WTC11 (cell line): ENCODE data around the gene CITED4. TPM values are rescaled to one million over a fixed set of nuclear protein-coding genes. Genes with fewer than 3 reads are reported as not detected.
A peak's percentile ranks its signal among the peaks of the same experiment; 100 is the strongest.

Experiments
- ATAC-seq: fragments of 200-7000 bp; cut with Tn5 transposase; 2 replicates; pipeline ENCODE4 v1.10.0; 2021; ENCODE audit warnings: mild to moderate bottlenecking, moderate library complexity
- CTCF ChIA-PET: fragments of 300-600 bp; sonication (Branson Sonifier 250); formaldehyde crosslinking; loops from one replicate; lab custom pipeline; 2021; ENCODE audit warnings: antibody characterized with exemption; lab: Charles Lee
- POLR2A ChIA-PET: fragments of 350-600 bp; sonication (Branson Sonifier 250); formaldehyde crosslinking; loops from one replicate; lab custom pipeline; 2021; ENCODE audit warnings: antibody characterized with exemption; lab: Charles Lee
- DNase-seq: peaks from one replicate; pipeline ENCODE4 v3.0.0; 2021; ENCODE audit warnings: low spot score
- H3K27ac Mint-ChIP-seq: 2 replicates; pipeline ENCODE4 v1.8.0; 2021; ENCODE audit warnings: mixed read lengths
- H3K27me3 Mint-ChIP-seq: 2 replicates; pipeline ENCODE4 v1.8.0; 2021; ENCODE audit warnings: low read depth, mild to moderate bottlenecking, moderate library complexity, mixed read lengths
- H3K36me3 Mint-ChIP-seq: 2 replicates; pipeline ENCODE4 v1.8.0; 2021; ENCODE audit warnings: mixed read lengths
- H3K4me1 Mint-ChIP-seq: 2 replicates; pipeline ENCODE4 v1.8.0; 2022; ENCODE audit warnings: mixed read lengths
- H3K4me3 Mint-ChIP-seq: 2 replicates; pipeline ENCODE4 v1.8.0; 2021; ENCODE audit warnings: mild to moderate bottlenecking, moderate library complexity, mixed read lengths
- H3K9me3 Mint-ChIP-seq: 2 replicates; pipeline ENCODE4 v1.8.0; 2021; ENCODE audit warnings: mixed read lengths
- CREM ChIP-seq: sonication (generic); formaldehyde crosslinking; IDR thresholded peaks from 2 replicates; pipeline ENCODE4 v1.8.1; 2022; ENCODE audit warnings: mild to moderate bottlenecking, missing genetic modification reagents, moderate library complexity
- FOXP1 ChIP-seq: sonication (generic); formaldehyde crosslinking; IDR thresholded peaks from 2 replicates; pipeline ENCODE4 v1.8.0; 2022; ENCODE audit warnings: missing genetic modification reagents, mild to moderate bottlenecking, moderate library complexity, borderline replicate concordance
- KAT7 ChIP-seq: sonication (generic); formaldehyde crosslinking; IDR thresholded peaks from 2 replicates; pipeline ENCODE4 v1.8.1; 2023; ENCODE audit warnings: missing genetic modification reagents, mild to moderate bottlenecking, borderline replicate concordance
- MXD4 ChIP-seq: fragments of 250-450 bp; sonication (Bioruptor Pico); IDR thresholded peaks from 2 replicates; pipeline ENCODE4 v1.8.0; 2021; ENCODE audit warnings: mild to moderate bottlenecking, moderate library complexity, borderline replicate concordance
- NFATC4 ChIP-seq: fragments of 250-450 bp; sonication (Bioruptor Pico); IDR thresholded peaks from 2 replicates; pipeline ENCODE4 v1.9.0; 2021; ENCODE audit warnings: mild to moderate bottlenecking
- OVOL2 ChIP-seq: fragments of 250-450 bp; sonication (Bioruptor Pico); IDR thresholded peaks from 2 replicates; pipeline ENCODE4 v1.9.0; 2021; ENCODE audit warnings: mild to moderate bottlenecking, borderline replicate concordance
- PRRX2 ChIP-seq: fragments of 250-450 bp; sonication (Bioruptor Pico); IDR thresholded peaks from 2 replicates; pipeline ENCODE4 v1.8.0; 2021; ENCODE audit warnings: mild to moderate bottlenecking
- SOX15 ChIP-seq: fragments of 250-450 bp; sonication (Bioruptor Pico); IDR thresholded peaks from 2 replicates; pipeline ENCODE4 v1.9.0; 2021; ENCODE audit warnings: mild to moderate bottlenecking
- SP1 ChIP-seq: sonication (generic); formaldehyde crosslinking; conservative IDR thresholded peaks from 2 replicates; pipeline ENCODE4 v1.8.1; 2022; ENCODE audit warnings: missing genetic modification reagents
- TCF7 ChIP-seq: sonication (generic); formaldehyde crosslinking; IDR thresholded peaks from 2 replicates; pipeline ENCODE4 v1.8.0; 2022; ENCODE audit warnings: mild to moderate bottlenecking, low read depth, missing genetic modification reagents, moderate library complexity
- ZNF423 ChIP-seq: fragments of 250-450 bp; sonication (Bioruptor Pico); IDR thresholded peaks from 2 replicates; pipeline ENCODE4 v2.1.2; 2022; ENCODE audit warnings: mild to moderate bottlenecking, moderate library complexity
- ZNF532 ChIP-seq: fragments of 250-450 bp; sonication (Bioruptor Pico); IDR thresholded peaks from 2 replicates; pipeline ENCODE4 v1.9.0; 2021; ENCODE audit warnings: mild to moderate bottlenecking, borderline replicate concordance
- total RNA-seq: library from RNA; stranded (reverse); gene quantifications from 3 replicates; pipeline ENCODE4 v1.2.3, GENCODE V29; 2021
- TF ChIP-seq, protein P1 (sequence below): sonication (generic); formaldehyde crosslinking; IDR thresholded peaks from 2 replicates; pipeline ENCODE4 v1.8.1; 2023; ENCODE audit warnings: mild to moderate bottlenecking, moderate library complexity, missing genetic modification reagents
- TF ChIP-seq, protein P2 (sequence below): sonication (generic); formaldehyde crosslinking; IDR thresholded peaks from 2 replicates; pipeline ENCODE4 v1.8.0; 2023; ENCODE audit warnings: mild to moderate bottlenecking, missing genetic modification reagents
- TF ChIP-seq, protein P3 (sequence below): sonication (generic); formaldehyde crosslinking; IDR thresholded peaks from 2 replicates; pipeline ENCODE4 v1.8.1; 2023; ENCODE audit warnings: mild to moderate bottlenecking, missing genetic modification reagents
- TF ChIP-seq, protein P4 (sequence below): sonication (generic); formaldehyde crosslinking; IDR thresholded peaks from 2 replicates; pipeline ENCODE4 v1.8.0; 2023; ENCODE audit warnings: missing genetic modification reagents, mild to moderate bottlenecking, borderline replicate concordance

CITED4 gene
- total RNA-seq, 1 experiment from 2014 or later = 24.6 TPM

DNA sequence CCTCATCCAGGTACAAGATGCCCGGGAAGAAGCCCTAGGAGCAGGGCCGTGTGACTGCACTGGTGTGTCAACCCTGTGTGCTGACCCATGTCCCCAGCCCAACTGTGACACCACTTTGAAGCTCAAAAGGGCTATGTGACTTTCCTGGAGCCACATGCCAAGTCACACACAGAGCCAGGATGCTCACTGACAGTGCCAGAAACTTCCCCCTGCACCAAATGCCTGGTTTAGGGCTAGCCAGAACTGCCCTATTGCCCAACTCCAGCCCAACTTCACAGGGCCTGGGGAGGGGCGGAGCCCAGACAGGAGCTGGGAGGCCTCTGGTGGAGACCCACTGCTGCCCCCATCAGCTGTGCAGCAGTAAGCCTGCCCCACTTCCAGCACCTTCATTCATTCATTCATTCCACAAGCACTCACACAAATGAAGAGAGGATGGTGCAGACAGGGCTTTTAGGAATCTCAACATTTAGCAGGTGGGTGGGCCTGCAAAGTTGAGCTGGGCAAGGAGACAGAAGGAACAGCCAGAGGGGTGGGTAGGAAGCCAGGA lies 41.8 kb downstream of the CITED4 start:
- ChIA-PET POLR2A (interaction anchor here (1.6 kb wide), 1 partner anchor 129 kb away, joined by 3 read pairs; no protein-coding TSS in a partner anchor), CTCF (interaction anchor here (1.0 to 1.6 kb wide), 6 partner anchors 17 to 190 kb away, joined by 4 to 7 read pairs (median 5); no protein-coding TSS in a partner anchor)
- H3K4me1 Mint-ChIP-seq = peaks cover 23% of the 10 kb centered on the region
- H3K36me3 Mint-ChIP-seq = no peaks in the 10 kb centered on the region
- H3K27me3 Mint-ChIP-seq = peaks cover 21% of the 10 kb centered on the region
- H3K4me3 Mint-ChIP-seq = no peak overlapping the region
- no peak for TF ChIP-seq PRRX2 (CRISPR knock-in tag)
- TF ChIP-seq FOXP1 (CRISPR knock-in tag) = no peak
- TF ChIP-seq, protein P1, sequence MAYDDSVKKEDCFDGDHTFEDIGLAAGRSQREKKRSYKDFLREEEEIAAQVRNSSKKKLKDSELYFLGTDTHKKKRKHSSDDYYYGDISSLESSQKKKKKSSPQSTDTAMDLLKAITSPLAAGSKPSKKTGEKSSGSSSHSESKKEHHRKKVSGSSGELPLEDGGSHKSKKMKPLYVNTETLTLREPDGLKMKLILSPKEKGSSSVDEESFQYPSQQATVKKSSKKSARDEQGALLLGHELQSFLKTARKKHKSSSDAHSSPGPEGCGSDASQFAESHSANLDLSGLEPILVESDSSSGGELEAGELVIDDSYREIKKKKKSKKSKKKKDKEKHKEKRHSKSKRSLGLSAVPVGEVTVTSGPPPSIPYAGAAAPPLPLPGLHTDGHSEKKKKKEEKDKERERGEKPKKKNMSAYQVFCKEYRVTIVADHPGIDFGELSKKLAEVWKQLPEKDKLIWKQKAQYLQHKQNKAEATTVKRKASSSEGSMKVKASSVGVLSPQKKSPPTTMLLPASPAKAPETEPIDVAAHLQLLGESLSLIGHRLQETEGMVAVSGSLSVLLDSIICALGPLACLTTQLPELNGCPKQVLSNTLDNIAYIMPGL (CRISPR knock-in tag) = no peak
- TF ChIP-seq, protein P2, sequence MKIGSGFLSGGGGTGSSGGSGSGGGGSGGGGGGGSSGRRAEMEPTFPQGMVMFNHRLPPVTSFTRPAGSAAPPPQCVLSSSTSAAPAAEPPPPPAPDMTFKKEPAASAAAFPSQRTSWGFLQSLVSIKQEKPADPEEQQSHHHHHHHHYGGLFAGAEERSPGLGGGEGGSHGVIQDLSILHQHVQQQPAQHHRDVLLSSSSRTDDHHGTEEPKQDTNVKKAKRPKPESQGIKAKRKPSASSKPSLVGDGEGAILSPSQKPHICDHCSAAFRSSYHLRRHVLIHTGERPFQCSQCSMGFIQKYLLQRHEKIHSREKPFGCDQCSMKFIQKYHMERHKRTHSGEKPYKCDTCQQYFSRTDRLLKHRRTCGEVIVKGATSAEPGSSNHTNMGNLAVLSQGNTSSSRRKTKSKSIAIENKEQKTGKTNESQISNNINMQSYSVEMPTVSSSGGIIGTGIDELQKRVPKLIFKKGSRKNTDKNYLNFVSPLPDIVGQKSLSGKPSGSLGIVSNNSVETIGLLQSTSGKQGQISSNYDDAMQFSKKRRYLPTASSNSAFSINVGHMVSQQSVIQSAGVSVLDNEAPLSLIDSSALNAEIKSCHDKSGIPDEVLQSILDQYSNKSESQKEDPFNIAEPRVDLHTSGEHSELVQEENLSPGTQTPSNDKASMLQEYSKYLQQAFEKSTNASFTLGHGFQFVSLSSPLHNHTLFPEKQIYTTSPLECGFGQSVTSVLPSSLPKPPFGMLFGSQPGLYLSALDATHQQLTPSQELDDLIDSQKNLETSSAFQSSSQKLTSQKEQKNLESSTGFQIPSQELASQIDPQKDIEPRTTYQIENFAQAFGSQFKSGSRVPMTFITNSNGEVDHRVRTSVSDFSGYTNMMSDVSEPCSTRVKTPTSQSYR (CRISPR knock-in tag) = no peak
- no peak for TF ChIP-seq ZNF423 (CRISPR knock-in tag)
- no peak for TF ChIP-seq NFATC4
- no peak for TF ChIP-seq OVOL2 (CRISPR knock-in tag)
- TF ChIP-seq MXD4 (CRISPR knock-in tag) = no peak
- no peak for TF ChIP-seq SP1
- peak; percentile 29 for ATAC-seq
- no peak overlapping the region for H3K27ac Mint-ChIP-seq
- DNase-seq = peak; percentile 50
- H3K9me3 Mint-ChIP-seq = no peaks in the 10 kb centered on the region

DNA sequence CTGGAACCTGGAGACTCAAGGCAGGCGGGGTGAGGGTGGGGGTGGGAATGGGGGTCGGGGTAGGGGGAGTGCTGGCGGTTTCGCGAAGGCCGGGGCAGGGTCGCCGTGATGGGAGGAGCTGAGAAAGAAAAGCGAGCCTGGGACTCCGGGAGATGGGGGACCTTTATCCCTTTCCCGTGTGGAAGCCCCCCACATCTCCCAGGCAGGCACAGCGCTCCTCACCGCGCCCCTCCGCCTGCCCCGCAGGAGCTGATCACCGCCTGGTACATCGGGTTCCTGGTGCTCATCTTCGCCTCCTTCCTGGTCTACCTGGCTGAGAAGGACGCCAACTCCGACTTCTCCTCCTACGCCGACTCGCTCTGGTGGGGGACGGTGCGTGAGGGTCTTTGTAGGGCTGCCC lies 43.1 kb downstream of the CITED4 start:
- peak overlapping the region; percentile 68 for H3K4me3 Mint-ChIP-seq
- POLR2A ChIA-PET = no interaction called here

More for the DNA sequence above, 43.1 kb downstream of the CITED4 start:
- no peak overlapping the region for H3K27ac Mint-ChIP-seq
- peaks cover 11% of the 10 kb centered on the region; the same call in 1 of the 2 replicates for H3K4me1 Mint-ChIP-seq
- TF ChIP-seq, protein P3, sequence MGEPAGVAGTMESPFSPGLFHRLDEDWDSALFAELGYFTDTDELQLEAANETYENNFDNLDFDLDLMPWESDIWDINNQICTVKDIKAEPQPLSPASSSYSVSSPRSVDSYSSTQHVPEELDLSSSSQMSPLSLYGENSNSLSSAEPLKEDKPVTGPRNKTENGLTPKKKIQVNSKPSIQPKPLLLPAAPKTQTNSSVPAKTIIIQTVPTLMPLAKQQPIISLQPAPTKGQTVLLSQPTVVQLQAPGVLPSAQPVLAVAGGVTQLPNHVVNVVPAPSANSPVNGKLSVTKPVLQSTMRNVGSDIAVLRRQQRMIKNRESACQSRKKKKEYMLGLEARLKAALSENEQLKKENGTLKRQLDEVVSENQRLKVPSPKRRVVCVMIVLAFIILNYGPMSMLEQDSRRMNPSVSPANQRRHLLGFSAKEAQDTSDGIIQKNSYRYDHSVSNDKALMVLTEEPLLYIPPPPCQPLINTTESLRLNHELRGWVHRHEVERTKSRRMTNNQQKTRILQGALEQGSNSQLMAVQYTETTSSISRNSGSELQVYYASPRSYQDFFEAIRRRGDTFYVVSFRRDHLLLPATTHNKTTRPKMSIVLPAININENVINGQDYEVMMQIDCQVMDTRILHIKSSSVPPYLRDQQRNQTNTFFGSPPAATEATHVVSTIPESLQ = no peak
- TF ChIP-seq ZNF423 (CRISPR knock-in tag) (no peak), ZNF532 (no peak), KAT7 (CRISPR knock-in tag) (no peak), SOX15 (no peak), CREM (no peak), TCF7 (no peak)
- TF ChIP-seq, protein P4, sequence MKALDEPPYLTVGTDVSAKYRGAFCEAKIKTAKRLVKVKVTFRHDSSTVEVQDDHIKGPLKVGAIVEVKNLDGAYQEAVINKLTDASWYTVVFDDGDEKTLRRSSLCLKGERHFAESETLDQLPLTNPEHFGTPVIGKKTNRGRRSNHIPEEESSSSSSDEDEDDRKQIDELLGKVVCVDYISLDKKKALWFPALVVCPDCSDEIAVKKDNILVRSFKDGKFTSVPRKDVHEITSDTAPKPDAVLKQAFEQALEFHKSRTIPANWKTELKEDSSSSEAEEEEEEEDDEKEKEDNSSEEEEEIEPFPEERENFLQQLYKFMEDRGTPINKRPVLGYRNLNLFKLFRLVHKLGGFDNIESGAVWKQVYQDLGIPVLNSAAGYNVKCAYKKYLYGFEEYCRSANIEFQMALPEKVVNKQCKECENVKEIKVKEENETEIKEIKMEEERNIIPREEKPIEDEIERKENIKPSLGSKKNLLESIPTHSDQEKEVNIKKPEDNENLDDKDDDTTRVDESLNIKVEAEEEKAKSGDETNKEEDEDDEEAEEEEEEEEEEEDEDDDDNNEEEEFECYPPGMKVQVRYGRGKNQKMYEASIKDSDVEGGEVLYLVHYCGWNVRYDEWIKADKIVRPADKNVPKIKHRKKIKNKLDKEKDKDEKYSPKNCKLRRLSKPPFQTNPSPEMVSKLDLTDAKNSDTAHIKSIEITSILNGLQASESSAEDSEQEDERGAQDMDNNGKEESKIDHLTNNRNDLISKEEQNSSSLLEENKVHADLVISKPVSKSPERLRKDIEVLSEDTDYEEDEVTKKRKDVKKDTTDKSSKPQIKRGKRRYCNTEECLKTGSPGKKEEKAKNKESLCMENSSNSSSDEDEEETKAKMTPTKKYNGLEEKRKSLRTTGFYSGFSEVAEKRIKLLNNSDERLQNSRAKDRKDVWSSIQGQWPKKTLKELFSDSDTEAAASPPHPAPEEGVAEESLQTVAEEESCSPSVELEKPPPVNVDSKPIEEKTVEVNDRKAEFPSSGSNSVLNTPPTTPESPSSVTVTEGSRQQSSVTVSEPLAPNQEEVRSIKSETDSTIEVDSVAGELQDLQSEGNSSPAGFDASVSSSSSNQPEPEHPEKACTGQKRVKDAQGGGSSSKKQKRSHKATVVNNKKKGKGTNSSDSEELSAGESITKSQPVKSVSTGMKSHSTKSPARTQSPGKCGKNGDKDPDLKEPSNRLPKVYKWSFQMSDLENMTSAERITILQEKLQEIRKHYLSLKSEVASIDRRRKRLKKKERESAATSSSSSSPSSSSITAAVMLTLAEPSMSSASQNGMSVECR (CRISPR knock-in tag) = no peak
- ATAC-seq = no peak
- no peaks in the 10 kb centered on the region for H3K9me3 Mint-ChIP-seq
- peaks cover 21% of the 10 kb centered on the region for H3K27me3 Mint-ChIP-seq
- H3K36me3 Mint-ChIP-seq = no peaks in the 10 kb centered on the region
- CTCF ChIA-PET = interaction anchor here (0.8 to 1.3 kb wide), 5 partner anchors 13 to 134 kb away, joined by 3 to 5 read pairs (median 3); partner anchors contain the start of gene CITED4
- DNase-seq = no peak
